Esophagus squamous epithelium (tissue), 4 donors: ENCODE results near the gene KNDC1.

Experiments
- POLR2A ChIP-seq, 4 donors: fragments of 450-650 bp; IDR thresholded peaks; one replicate each; pipeline ENCODE4 v1.6.1; 2017; ENCODE audit warnings: antibody characterized with exemption in 4 of 4, mild to moderate bottlenecking in 4 of 4, moderate library complexity in 3 of 4
- TF ChIP-seq, protein P1 (sequence below), 6 experiments: fragments of 450-650 bp in 4 of 6; fragments of 200-600 bp in 2 of 6; sonication (generic) in 2 of 6; IDR thresholded peaks; one replicate each; pipeline ENCODE4 v1.5.1; 2016 to 2019; ENCODE audit warnings: antibody characterized with exemption in 6 of 6, mild to moderate bottlenecking in 4 of 6, moderate library complexity in 4 of 6

- TF ChIP-seq, protein P1, sequence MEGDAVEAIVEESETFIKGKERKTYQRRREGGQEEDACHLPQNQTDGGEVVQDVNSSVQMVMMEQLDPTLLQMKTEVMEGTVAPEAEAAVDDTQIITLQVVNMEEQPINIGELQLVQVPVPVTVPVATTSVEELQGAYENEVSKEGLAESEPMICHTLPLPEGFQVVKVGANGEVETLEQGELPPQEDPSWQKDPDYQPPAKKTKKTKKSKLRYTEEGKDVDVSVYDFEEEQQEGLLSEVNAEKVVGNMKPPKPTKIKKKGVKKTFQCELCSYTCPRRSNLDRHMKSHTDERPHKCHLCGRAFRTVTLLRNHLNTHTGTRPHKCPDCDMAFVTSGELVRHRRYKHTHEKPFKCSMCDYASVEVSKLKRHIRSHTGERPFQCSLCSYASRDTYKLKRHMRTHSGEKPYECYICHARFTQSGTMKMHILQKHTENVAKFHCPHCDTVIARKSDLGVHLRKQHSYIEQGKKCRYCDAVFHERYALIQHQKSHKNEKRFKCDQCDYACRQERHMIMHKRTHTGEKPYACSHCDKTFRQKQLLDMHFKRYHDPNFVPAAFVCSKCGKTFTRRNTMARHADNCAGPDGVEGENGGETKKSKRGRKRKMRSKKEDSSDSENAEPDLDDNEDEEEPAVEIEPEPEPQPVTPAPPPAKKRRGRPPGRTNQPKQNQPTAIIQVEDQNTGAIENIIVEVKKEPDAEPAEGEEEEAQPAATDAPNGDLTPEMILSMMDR (IDR thresholded peaks at IDR 0.05) = no peak
- TF ChIP-seq POLR2A (IDR thresholded peaks at IDR 0.05) = no peak
Measured at GRCh38 chr10:133207041-133207600, 47.1 kb downstream of the KNDC1 start.
